Esophagus squamous epithelium (tissue), 5 donors: Measurements from ENCODE around the gene PPP2R3B. TPM values are rescaled to one million over a fixed set of nuclear protein-coding genes. Genes with fewer than 3 reads are reported as not detected.
"Not testable (repeated sequence)": the region's sequence is repeated elsewhere in the genome, so short reads cannot be mapped to it uniquely, and the experiment has no call there.

Experiments
- DNase-seq: peaks from one replicate; lab custom pipeline; 2025; lab: John Stamatoyannopoulos, UW
- H3K27ac ChIP-seq, 4 donors: fragments of 200-600 bp; sonication (generic); one replicate each; pipeline ENCODE4 v1.5.1; 2016 to 2019; ENCODE audit warnings: mild to moderate bottlenecking in 1 of 4
- H3K27me3 ChIP-seq, 4 donors: fragments of 200-600 bp; sonication (generic); 1 replicate in 3 of 4; 2 replicates in 1 of 4; pipeline versions ENCODE4 v1.5.1 to v1.6.0; 2017 to 2021; ENCODE audit warnings: antibody characterized with exemption in 1 of 4
- H3K36me3 ChIP-seq, 3 donors: fragments of 200-600 bp; sonication (generic); one replicate each; pipeline ENCODE4 v1.5.1; 2016 to 2019
- H3K4me1 ChIP-seq, 3 donors: fragments of 200-600 bp; sonication (generic); one replicate each; pipeline ENCODE4 v1.5.1; 2017 to 2019
- H3K4me3 ChIP-seq, 4 donors: fragments of 200-600 bp; sonication (generic); 1 replicate in 3 of 4; 2 replicates in 1 of 4; pipeline ENCODE4 v1.5.1; 2016 to 2019; ENCODE audit warnings: mild to moderate bottlenecking in 2 of 4, moderate library complexity in 1 of 4
- H3K9me3 ChIP-seq, 3 donors: fragments of 200-600 bp; sonication (generic); one replicate each; pipeline ENCODE4 v1.5.1; 2016 to 2019
- CTCF ChIP-seq, 6 experiments: fragments of 450-650 bp in 4 of 6; fragments of 200-600 bp in 2 of 6; sonication (generic) in 2 of 6; IDR thresholded peaks; one replicate each; pipeline ENCODE4 v1.5.1; 2016 to 2019; ENCODE audit warnings: antibody characterized with exemption in 6 of 6, mild to moderate bottlenecking in 4 of 6, moderate library complexity in 4 of 6
- POLR2A ChIP-seq, 4 donors: fragments of 450-650 bp; IDR thresholded peaks; one replicate each; pipeline ENCODE4 v1.6.1; 2017; ENCODE audit warnings: antibody characterized with exemption in 4 of 4, mild to moderate bottlenecking in 4 of 4, moderate library complexity in 3 of 4
- WGBS, 2 donors: methylation state at CpG; one replicate each; pipeline ENCODE4 v1.1.5; 2018; 5-methylcytosine and 5-hydroxymethylcytosine counted together
- intact Hi-C: fragments of 100-400 bp; cut with DNase I; formaldehyde crosslinking; loops from one replicate; pipeline ENCODE4 v1.15.0; 2022
- total RNA-seq, 4 donors: library from RNA; depleted of rRNA; stranded (reverse); fragments of >200 nt; gene quantifications; one replicate each; pipeline ENCODE4 v1.1.0, GENCODE V29; 2016
- donor health status: DM: yes; HTN: yes; CAD: no.

The PPP2R3B gene
- 10 to 100 TPM in 3 of 4 donors, 1 to 10 TPM in 1; 7.9 to 26.1 (median 24.1) TPM for total RNA-seq

- no peaks in the 10 kb centered on the region for H3K27me3 ChIP-seq
- H3K36me3 ChIP-seq, result no peaks in the 10 kb centered on the region
- 0% methylated on average over 19 to 24 of the region's 102 CpGs for WGBS, 2 donors
- intact Hi-C loops, result no loop called here
- TF ChIP-seq CTCF (IDR thresholded peaks at IDR 0.05) (peak in 3 of 6 experiments; percentile 20 to 30 (median 21)), POLR2A (IDR thresholded peaks at IDR 0.05) (peak in 2 of 4 donors; percentile 53 to 59)
- no peaks in the 10 kb centered on the region for H3K9me3 ChIP-seq
- peak within 1 kb of the TSS; percentile 78 to 98 (median 93) for H3K4me3 ChIP-seq
- no peak for DNase-seq
- H3K27ac ChIP-seq, result peak within 1 kb of the TSS; percentile 98 to 100 (median 100)
- peaks cover 6 to 18% (median 10%) of the 10 kb centered on the region in 3 donors for H3K4me1 ChIP-seq
Measured at GRCh38 chrX:386768-387575, at the start of gene PPP2R3B. TSS of gene PPP2R3B (minus strand) at chrX:386907. CDS start at chrX:386691, 216 bp downstream.

GRCh38 chrX:435536-436122, 48.9 kb upstream of the PPP2R3B start:
- intact Hi-C loops, result no loop called here
- Histone ChIP-seq H3K4me3 (no peak overlapping the region), H3K27me3 (peaks cover 0 to 30% (median 0%) of the 10 kb centered on the region in 4 donors), H3K27ac (no peak overlapping the region), H3K9me3 (no peaks in the 10 kb centered on the region), H3K36me3 (no peaks in the 10 kb centered on the region), H3K4me1 (peaks cover 0 to 13% (median 0%) of the 10 kb centered on the region in 3 donors)
- 54 to 63% methylated on average over 18 to 23 of the region's 29 CpGs for WGBS, 2 donors
- DNase-seq, result no peak
- no peak for TF ChIP-seq CTCF (IDR thresholded peaks at IDR 0.05)

GRCh38 chrX:434946-435345, 48.2 kb upstream of the PPP2R3B start:
- peaks cover 0 to 13% (median 0%) of the 10 kb centered on the region in 3 donors for H3K4me1 ChIP-seq
- H3K4me3 ChIP-seq, result no peak overlapping the region
- H3K27me3 ChIP-seq, result peaks cover 0 to 31% (median 0%) of the 10 kb centered on the region in 4 donors
- H3K36me3 ChIP-seq, result no peaks in the 10 kb centered on the region
- no peak for TF ChIP-seq CTCF (IDR thresholded peaks at IDR 0.05)
- no peak for TF ChIP-seq POLR2A (IDR thresholded peaks at IDR 0.05)
- no peaks in the 10 kb centered on the region for H3K9me3 ChIP-seq
- DNase-seq, result no peak
- WGBS, 2 donors, result 60 to 72% methylated on average over 11 to 14 of the region's 17 CpGs
- H3K27ac ChIP-seq, result no peak overlapping the region
- intact Hi-C loops, result no loop called here

- TF ChIP-seq POLR2A (IDR thresholded peaks at IDR 0.05), result no peak
- no peak for TF ChIP-seq CTCF (IDR thresholded peaks at IDR 0.05)
- WGBS, 2 donors, result 87 to 89% methylated on average over 26 of the region's 26 CpGs
- intact Hi-C loops, result no loop called here
- H3K27me3 ChIP-seq, result peaks cover 0 to 26% (median 0%) of the 10 kb centered on the region in 4 donors
- DNase-seq, result no peak
- no peak overlapping the region for H3K4me3 ChIP-seq
- peaks cover 0 to 13% (median 0%) of the 10 kb centered on the region in 3 donors for H3K4me1 ChIP-seq
- H3K27ac ChIP-seq, result no peak overlapping the region
- no peaks in the 10 kb centered on the region for H3K36me3 ChIP-seq
- H3K9me3 ChIP-seq, result no peaks in the 10 kb centered on the region
Measured at GRCh38 chrX:433771-434170, 47.1 kb upstream of the PPP2R3B start.

GRCh38 chrX:432666-433065, 46.0 kb upstream of the PPP2R3B start:
- H3K36me3 ChIP-seq, intact Hi-C loops, H3K9me3 ChIP-seq, H3K27ac ChIP-seq, DNase-seq, H3K4me3 ChIP-seq: not testable (repeated sequence)
- 83 to 84% methylated on average over 3 to 6 of the region's 12 CpGs for WGBS, 2 donors
- H3K4me1 ChIP-seq, result peaks cover 0 to 13% (median 0%) of the 10 kb centered on the region in 3 donors
- H3K27me3 ChIP-seq, result peaks cover 0 to 26% (median 0%) of the 10 kb centered on the region in 4 donors
